Measurements from ENCODE around the gene ZNF205.

The ZNF205 gene

DNA sequence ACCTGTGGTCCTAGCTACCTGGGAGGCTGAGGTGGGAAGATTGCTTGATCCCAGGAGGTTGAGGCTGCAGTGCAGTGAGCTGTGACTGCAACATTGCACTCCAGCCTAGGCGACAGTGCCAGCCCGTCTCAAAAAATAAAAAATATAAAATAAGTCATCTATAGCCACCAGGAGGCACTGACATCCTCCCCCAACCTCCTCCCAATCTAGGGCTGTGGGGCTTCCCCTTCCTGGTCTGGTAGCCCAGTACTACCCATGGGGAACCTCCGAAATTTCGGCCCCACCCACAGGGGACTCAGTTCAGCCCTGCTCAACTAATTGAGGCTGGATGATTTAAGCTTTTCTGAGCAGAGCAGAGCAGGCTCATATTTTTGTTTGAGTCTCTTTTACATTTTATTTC lies 16.5 kb upstream of the ZNF205 start:
- no peaks in the 10 kb centered on the region for H3K9me3 ChIP-seq (ENCODE audit: control insufficient read depth, low read length)
- 80% methylated on average over 2 of the region's 4 CpGs; no CpG with 5 or more reads in 1 of the 2 experiments for WGBS, 2 experiments (ENCODE audit: insufficient coverage in 2 of 2)
- peaks cover 5% of the 10 kb centered on the region for H3K4me1 ChIP-seq (ENCODE audit: control insufficient read depth, insufficient read depth, low read length, poor library complexity, severe bottlenecking)
- H3K27ac ChIP-seq (ENCODE audit: low read depth, low read length, severe bottlenecking): no peak overlapping the region
- no peak overlapping the region for H3K4me3 ChIP-seq (ENCODE audit: extremely low read depth, insufficient read depth, low read length, poor library complexity, severe bottlenecking)
- no peaks in the 10 kb centered on the region for H3K36me3 ChIP-seq (ENCODE audit: control insufficient read depth, insufficient read depth, low read length)

DNA sequence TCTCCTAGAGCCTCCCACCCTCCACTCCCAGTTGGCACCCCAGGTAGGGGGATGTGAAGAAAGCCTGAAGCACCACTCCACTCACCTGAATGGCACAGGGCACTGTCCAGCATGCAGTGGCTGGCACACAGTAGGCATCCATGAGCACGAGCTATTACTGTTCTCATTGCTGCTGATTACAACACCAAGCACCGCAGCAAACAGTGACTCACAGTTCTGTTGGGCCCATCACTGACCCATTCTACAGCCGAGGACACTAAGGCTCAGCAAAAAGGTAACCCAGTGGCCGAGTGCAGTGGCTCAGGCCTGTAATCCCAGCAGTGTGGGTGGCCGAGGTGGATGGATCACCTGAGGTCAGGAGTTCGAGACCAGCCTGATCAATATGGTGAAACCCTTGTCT lies 16.0 kb upstream of the ZNF205 start:
- Histone ChIP-seq H3K4me3 (ENCODE audit: extremely low read depth, insufficient read depth, low read length, poor library complexity, severe bottlenecking) (no peak overlapping the region), H3K27ac (ENCODE audit: low read depth, low read length, severe bottlenecking) (no peak overlapping the region), H3K9me3 (ENCODE audit: control insufficient read depth, low read length) (no peaks in the 10 kb centered on the region), H3K4me1 (ENCODE audit: control insufficient read depth, insufficient read depth, low read length, poor library complexity, severe bottlenecking) (peaks cover 5% of the 10 kb centered on the region), H3K36me3 (ENCODE audit: control insufficient read depth, insufficient read depth, low read length) (no peaks in the 10 kb centered on the region)
- 87 to 100% methylated on average over 6 of the region's 6 CpGs for WGBS, 2 experiments (ENCODE audit: insufficient coverage in 2 of 2)

DNA sequence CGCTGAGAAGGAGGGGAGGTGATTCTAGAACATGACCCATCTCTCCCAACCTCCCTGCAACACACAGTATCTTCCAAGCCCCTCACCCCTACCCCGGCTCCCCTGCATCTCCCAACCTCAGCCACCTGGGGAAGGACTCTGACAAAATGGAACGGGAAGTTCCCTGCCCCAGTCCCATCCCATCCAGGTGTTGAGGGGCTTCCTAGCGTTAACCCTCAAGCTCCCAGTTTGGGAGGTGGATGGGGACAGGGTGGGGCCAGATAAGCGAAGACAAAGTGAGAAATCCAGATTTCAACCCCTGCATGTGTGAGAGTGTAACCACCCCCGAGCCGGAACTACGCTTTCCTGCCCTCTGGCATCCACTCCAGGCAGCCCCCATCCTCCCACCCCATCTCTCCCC lies 15.1 kb upstream of the ZNF205 start:
- H3K9me3 ChIP-seq (ENCODE audit: control insufficient read depth, low read length): no peaks in the 10 kb centered on the region
- 17 to 38% methylated on average over 1 to 4 of the region's 8 CpGs for WGBS, 2 experiments (ENCODE audit: insufficient coverage in 2 of 2)
- no peak overlapping the region for H3K27ac ChIP-seq (ENCODE audit: low read depth, low read length, severe bottlenecking)
- H3K4me1 ChIP-seq (ENCODE audit: control insufficient read depth, insufficient read depth, low read length, poor library complexity, severe bottlenecking): peaks cover 5% of the 10 kb centered on the region
- no peak overlapping the region for H3K4me3 ChIP-seq (ENCODE audit: extremely low read depth, insufficient read depth, low read length, poor library complexity, severe bottlenecking)
- no peaks in the 10 kb centered on the region for H3K36me3 ChIP-seq (ENCODE audit: control insufficient read depth, insufficient read depth, low read length)

DNA sequence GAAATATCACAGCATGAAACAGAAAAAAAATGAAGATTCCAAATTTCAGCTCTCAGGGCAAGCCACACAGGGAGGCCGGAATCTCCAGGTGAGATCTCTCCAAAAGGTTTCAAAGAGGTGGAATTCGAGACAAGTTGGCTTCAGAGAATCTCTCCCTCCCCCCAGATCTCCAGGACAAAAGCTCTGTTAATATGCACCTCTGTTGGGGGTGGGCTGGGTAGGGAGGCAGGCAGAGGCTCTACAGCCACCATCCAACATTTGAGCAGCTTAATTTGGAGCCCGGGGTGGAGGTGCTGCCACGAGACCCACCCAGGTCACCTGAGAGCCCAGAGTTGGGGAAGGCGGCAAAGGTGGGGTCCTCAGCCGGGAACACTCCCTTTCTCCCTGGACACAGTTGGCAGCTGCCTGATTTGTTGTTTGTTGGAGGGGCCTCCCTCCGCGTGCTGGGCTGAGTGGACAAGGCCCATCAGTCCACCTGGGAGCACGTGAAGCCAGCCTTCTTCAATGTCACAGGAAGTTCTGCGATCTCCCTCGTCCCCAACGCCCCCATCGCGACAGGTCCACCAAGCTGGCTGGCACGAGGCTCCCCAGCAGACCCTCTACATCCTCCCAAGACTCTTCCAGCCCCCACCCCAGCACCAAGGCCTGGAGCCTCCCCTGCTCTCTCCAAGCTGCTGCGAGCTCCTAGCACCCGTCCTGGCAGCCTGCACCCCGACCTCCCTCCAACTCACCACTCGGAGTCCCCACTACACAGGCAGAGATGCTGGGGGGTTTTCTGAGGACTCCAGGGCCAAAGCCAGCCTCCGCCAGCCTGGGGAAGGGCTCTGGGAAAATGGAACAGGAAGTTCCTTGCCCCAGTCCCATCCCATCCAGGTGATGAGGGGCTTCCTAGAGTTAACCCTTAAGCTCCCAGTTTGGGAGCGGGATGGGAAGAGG lies 13.7 kb upstream of the ZNF205 start, which contains the start of gene ZSCAN10:
Gene ZSCAN10 (minus strand): TSS at position 836 of the 936 bp plus-strand sequence. CDS start 6,357 bp downstream, outside the sequence.
- Histone ChIP-seq H3K36me3 (ENCODE audit: control insufficient read depth, insufficient read depth, low read length) (no peaks in the 10 kb centered on the region), H3K4me1 (ENCODE audit: control insufficient read depth, insufficient read depth, low read length, poor library complexity, severe bottlenecking) (peaks cover 5% of the 10 kb centered on the region), H3K9me3 (ENCODE audit: control insufficient read depth, low read length) (no peaks in the 10 kb centered on the region), H3K4me3 (ENCODE audit: extremely low read depth, insufficient read depth, low read length, poor library complexity, severe bottlenecking) (peak within 1 kb of the TSS; percentile 24), H3K27ac (ENCODE audit: low read depth, low read length, severe bottlenecking) (no peak within 1 kb of the TSS)
- WGBS, 2 experiments (ENCODE audit: insufficient coverage in 2 of 2): 10 to 20% methylated on average over 10 to 16 of the region's 21 CpGs

DNA sequence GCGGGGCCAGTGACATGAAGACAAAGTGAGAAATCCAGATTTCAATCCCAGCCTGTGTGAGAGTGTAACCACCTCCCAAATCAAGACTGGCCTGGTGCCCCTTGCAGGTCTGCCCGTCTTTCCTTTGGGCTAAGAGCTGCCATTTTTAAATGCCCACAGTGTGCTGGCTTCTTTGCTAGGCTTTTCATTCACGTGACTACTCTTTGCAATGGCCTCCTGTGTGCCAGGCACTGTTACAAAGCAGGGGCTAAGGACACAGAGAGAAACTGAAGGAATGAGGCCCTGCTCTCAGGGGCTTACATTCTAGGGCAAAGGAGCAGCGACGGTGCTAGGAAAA lies 13.0 kb upstream of the ZNF205 start:
- H3K9me3 ChIP-seq (ENCODE audit: control insufficient read depth, low read length): no peaks in the 10 kb centered on the region
- peak overlapping the region; percentile 24 for H3K4me3 ChIP-seq (ENCODE audit: extremely low read depth, insufficient read depth, low read length, poor library complexity, severe bottlenecking)
- H3K27ac ChIP-seq (ENCODE audit: low read depth, low read length, severe bottlenecking): no peak overlapping the region
- H3K4me1 ChIP-seq (ENCODE audit: control insufficient read depth, insufficient read depth, low read length, poor library complexity, severe bottlenecking): peaks cover 5% of the 10 kb centered on the region
- WGBS, 2 experiments (ENCODE audit: insufficient coverage in 2 of 2): 18 to 29% methylated on average over 2 to 3 of the region's 5 CpGs
- no peaks in the 10 kb centered on the region for H3K36me3 ChIP-seq (ENCODE audit: control insufficient read depth, insufficient read depth, low read length)

DNA sequence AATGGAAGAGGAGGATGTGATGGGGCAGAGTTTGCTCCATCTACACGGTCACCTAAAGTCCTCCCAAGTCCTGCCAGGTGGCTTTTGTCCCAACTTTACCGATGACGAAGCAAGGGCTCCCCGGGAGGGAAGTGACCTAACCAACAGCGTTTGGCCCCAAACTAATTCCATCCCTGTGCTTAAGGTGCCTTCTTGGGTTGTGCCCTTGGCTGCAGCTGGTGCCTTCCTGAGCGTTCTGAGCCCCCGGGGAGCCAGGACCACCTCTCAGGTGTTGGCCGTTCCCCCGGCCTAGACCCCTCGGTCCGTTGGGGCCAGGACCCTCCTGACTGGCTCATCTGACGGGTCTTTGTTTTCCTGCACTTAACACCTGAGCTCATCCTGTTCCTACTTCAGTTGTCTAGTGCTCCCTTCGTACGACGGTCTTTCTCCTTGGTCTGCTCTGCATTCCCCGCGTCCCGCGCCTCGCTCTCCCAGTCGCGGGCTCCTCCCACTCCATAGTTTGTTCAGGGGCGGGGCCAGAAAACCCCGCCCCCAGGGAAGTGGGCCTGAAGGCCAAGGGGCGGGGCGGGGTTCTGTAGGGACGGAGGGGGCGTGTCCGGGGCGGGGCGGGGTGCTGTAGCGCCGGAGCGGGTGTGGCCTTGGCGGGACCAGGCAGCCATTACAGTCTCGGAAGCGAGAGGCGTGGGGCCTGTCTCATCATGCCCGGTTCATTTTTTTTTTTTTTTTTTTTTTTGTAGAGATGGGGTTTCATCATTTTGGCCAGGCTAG lies 12.5 kb upstream of the ZNF205 start:
- no peaks in the 10 kb centered on the region for H3K36me3 ChIP-seq (ENCODE audit: control insufficient read depth, insufficient read depth, low read length)
- 4 to 6% methylated on average over 12 to 15 of the region's 39 CpGs for WGBS, 2 experiments (ENCODE audit: insufficient coverage in 2 of 2)
- peak overlapping the region; percentile 24 for H3K4me3 ChIP-seq (ENCODE audit: extremely low read depth, insufficient read depth, low read length, poor library complexity, severe bottlenecking)
- H3K27ac ChIP-seq (ENCODE audit: low read depth, low read length, severe bottlenecking): no peak overlapping the region
- H3K9me3 ChIP-seq (ENCODE audit: control insufficient read depth, low read length): no peaks in the 10 kb centered on the region
- peaks cover 5% of the 10 kb centered on the region for H3K4me1 ChIP-seq (ENCODE audit: control insufficient read depth, insufficient read depth, low read length, poor library complexity, severe bottlenecking)

DNA sequence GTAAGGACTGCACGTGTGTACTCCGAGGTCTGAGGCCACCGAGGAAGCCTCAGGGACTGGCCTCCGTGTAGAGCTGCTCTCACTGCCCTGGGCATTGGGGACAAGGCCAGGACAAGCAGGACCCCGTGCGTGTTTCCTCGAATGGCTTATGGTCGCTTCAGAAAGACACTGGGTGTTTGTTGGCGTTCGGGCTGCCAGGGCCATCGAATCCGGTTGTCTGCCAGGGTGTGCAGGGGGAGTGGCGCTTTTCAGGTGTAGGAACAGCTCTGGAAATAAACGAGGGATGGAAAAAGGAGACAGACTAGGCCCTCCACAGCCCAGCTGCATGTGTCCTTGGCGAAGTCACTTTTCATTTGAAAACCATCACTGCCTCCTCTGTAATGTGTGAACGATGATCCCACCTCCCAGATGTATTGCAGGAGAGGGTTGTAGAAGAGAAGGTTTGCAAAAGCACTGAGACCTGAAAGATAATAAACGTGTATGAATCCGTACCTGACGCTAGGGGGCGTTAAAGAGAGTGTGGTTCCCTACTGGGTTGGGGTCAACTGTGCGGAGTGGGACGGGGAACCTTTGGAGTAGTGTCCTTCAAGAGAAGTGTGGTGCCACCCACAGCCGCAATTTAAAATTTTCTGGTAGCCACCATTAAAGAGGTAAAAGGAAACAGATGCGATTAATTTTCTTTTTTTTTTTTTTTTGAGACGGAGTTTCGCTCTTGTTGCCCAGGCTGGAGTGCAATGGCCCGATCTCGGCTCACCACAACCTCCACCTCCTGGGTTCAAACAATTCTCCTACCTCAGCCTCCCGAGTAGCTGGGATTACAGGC lies 11.2 kb upstream of the ZNF205 start:
- Histone ChIP-seq H3K4me3 (ENCODE audit: extremely low read depth, insufficient read depth, low read length, poor library complexity, severe bottlenecking) (no peak overlapping the region), H3K4me1 (ENCODE audit: control insufficient read depth, insufficient read depth, low read length, poor library complexity, severe bottlenecking) (peaks cover 10% of the 10 kb centered on the region), H3K9me3 (ENCODE audit: control insufficient read depth, low read length) (no peaks in the 10 kb centered on the region), H3K27ac (ENCODE audit: low read depth, low read length, severe bottlenecking) (no peak overlapping the region), H3K36me3 (ENCODE audit: control insufficient read depth, insufficient read depth, low read length) (no peaks in the 10 kb centered on the region)
- WGBS, 2 experiments (ENCODE audit: insufficient coverage in 2 of 2): 74 to 75% methylated on average over 20 to 22 of the region's 29 CpGs

DNA sequence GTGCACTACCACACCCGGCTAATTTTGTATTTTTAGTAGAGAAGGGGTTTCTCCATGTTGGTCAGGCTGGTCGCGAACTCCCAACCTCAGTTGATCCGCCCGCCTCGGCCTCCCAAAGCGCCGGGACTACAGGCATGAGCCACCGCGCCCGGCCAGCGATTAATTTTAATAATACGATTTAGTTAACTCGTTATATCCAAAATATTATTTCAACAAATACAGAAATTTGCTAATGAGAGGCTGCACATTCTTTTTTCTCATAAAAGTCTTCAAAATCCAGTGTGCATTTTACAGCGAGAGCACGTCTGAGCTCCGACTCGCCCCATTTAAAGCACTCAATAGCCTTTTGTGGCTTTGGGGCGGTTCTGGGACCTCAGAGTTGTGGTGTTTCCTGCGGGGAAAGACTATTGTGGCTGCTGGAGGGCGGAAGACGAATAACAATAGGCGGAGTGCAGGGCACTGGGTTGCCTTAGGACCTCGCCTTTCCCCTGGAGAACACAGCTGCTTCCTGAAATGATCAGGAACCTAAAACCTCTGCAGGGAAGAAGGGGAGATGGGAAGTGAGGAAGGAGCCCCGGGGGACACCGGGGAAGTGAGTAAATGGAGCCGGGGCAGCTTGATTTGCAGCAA lies 10.4 kb upstream of the ZNF205 start:
- no peak overlapping the region for H3K27ac ChIP-seq (ENCODE audit: low read depth, low read length, severe bottlenecking)
- no peak overlapping the region for H3K4me3 ChIP-seq (ENCODE audit: extremely low read depth, insufficient read depth, low read length, poor library complexity, severe bottlenecking)
- WGBS, 2 experiments (ENCODE audit: insufficient coverage in 2 of 2): 60 to 61% methylated on average over 19 to 23 of the region's 27 CpGs
- peaks cover 10% of the 10 kb centered on the region for H3K4me1 ChIP-seq (ENCODE audit: control insufficient read depth, insufficient read depth, low read length, poor library complexity, severe bottlenecking)
- no peaks in the 10 kb centered on the region for H3K9me3 ChIP-seq (ENCODE audit: control insufficient read depth, low read length)
- H3K36me3 ChIP-seq (ENCODE audit: control insufficient read depth, insufficient read depth, low read length): no peaks in the 10 kb centered on the region

DNA sequence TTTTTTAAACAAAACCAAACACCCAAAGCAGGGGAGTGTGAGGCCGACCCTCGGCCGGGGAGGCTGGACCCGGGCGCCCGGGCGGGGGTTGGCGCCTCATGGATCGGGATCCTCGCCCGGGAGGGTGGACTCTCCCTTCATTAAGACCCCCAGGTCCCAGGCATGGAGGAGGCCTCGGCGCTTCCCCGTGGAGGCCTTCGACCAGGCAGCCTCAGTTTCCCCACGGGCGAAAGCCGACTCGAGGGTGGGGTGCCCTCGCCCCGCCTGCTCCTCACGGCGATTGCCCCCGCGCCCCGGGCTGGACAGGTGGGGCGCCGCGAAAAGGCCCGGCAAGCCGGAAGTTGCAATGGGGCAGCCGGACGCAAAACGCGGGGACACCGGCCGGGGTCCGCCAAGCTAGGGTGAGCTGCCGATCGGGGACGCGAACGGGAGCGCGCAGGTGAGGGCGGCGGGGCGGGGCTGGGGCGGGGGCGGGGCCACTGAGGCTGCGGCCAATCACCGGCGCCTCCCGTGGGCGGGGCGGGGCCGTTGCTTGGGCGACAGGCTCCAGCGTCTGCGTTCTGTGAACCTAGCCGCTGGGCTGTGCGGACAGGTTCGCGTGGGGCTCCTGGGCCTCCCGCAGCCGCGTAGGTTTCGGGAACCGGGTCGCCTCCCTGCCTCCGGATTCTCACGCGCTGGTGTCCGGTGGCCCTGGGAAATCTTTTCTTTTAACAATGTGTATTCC lies 6.0 kb upstream of the ZNF205 start:
- Histone ChIP-seq H3K27ac (ENCODE audit: low read depth, low read length, severe bottlenecking) (no peak overlapping the region), H3K4me3 (ENCODE audit: extremely low read depth, insufficient read depth, low read length, poor library complexity, severe bottlenecking) (peak overlapping the region; percentile 60), H3K9me3 (ENCODE audit: control insufficient read depth, low read length) (no peaks in the 10 kb centered on the region), H3K36me3 (ENCODE audit: control insufficient read depth, insufficient read depth, low read length) (no peaks in the 10 kb centered on the region), H3K4me1 (ENCODE audit: control insufficient read depth, insufficient read depth, low read length, poor library complexity, severe bottlenecking) (peaks cover 5% of the 10 kb centered on the region)
- WGBS, 2 experiments (ENCODE audit: insufficient coverage in 2 of 2): 1 to 2% methylated on average over 58 to 74 of the region's 74 CpGs
